NOMO-1 (cell line): ENCODE measurements around the gene CCT6A.
"Not testable (repeated sequence)": the region's sequence is repeated elsewhere in the genome, so short reads cannot be mapped to it uniquely, and the experiment has no call there.

ENCODE experiments used
- DNase-seq, 2 experiments: peaks; one replicate each; lab custom pipeline; 2025; ENCODE audit not compliant: unreplicated experiment in 2 of 2; lab: John Stamatoyannopoulos, UW

Gene CCT6A

GRCh38 chr7:56097700-56098099 lies 46.1 kb downstream of the CCT6A start:
- no peak for DNase-seq

- DNase-seq: not testable (repeated sequence)
Observed at GRCh38 chr7:56098187-56099008, 46.8 kb downstream of the CCT6A start.

GRCh38 chr7:56099653-56100052 lies 48.1 kb downstream of the CCT6A start:
- DNase-seq: no peak

GRCh38 chr7:56104138-56104537 lies 52.6 kb downstream of the CCT6A start:
- not testable (repeated sequence) for DNase-seq

- DNase-seq: peak in 1 of 2 experiments; percentile 33
Observed at GRCh38 chr7:56105508-56105907, 53.9 kb downstream of the CCT6A start.

GRCh38 chr7:56106108-56107073 lies 54.8 kb downstream of the CCT6A start, which contains the start of gene CHCHD2:
Gene CHCHD2, minus strand, starts transcription at chr7:56106476. Its CDS starts 63 bp downstream, at chr7:56106413.
- peak; percentile 97 to 98 for DNase-seq

- DNase-seq: no peak
Observed at GRCh38 chr7:56107954-56108258, 56.3 kb downstream of the CCT6A start.

GRCh38 chr7:56110611-56111010 lies 59.0 kb downstream of the CCT6A start:
- no peak for DNase-seq

- not testable (repeated sequence) for DNase-seq
Observed at GRCh38 chr7:56112244-56112643, 60.7 kb downstream of the CCT6A start.
